Measurements from ENCODE around the gene CANX. TPM values are rescaled to one million over a fixed set of nuclear protein-coding genes. Genes with fewer than 3 reads are reported as not detected.

CANX gene
- total and polyA plus RNA-seq, 2 experiments from 2014 or later = 332 to 488 TPM

- Histone ChIP-seq H3K27me3 (replicated peaks; ENCODE audit: insufficient read depth) (no peaks in the 10 kb centered on the region), H3F3A (ENCODE audit: insufficient read depth) (peaks cover 4% of the 10 kb centered on the region; the same call in 1 of the 2 replicates), H3K27ac (peak overlapping the region; percentile 92), H3K9ac (peak overlapping the region; percentile 98), H3K36me3 (ENCODE audit: low read depth) (peaks cover 4% of the 10 kb centered on the region; the same call in 1 of the 2 replicates), H3K4me1 (ENCODE audit: insufficient read depth) (peaks cover 8% of the 10 kb centered on the region; the same call in 1 of the 2 replicates), H2AFZ (peak overlapping the region; percentile 34; the same call in 1 of the 2 replicates), H3K79me2 (ENCODE audit: insufficient read depth) (peaks cover 64% of the 10 kb centered on the region), H3K9me3 (ENCODE audit: low read depth) (no peaks in the 10 kb centered on the region), H3K4me3 (peak overlapping the region; percentile 95), H3K4me2 (ENCODE audit: unreplicated experiment) (peak overlapping the region; percentile 98), H3K9me2 (ENCODE audit: insufficient read depth) (no peaks in the 10 kb centered on the region), H4K20me1 (ENCODE audit: insufficient read depth) (0 out of 2 replicates have a peak, but pooled peaks cover 4% of the 10 kb centered on the region)
- in situ Hi-C loops (cut with MboI) = no loop called here
- peak; percentile 80 for DNase-seq
- WGBS, 2 experiments (ENCODE audit: low coverage in 1 of 2, low lambda C conversion rate in 2 of 2, missing lambda C conversion rate in 2 of 2) = 1 to 3% methylated on average over 19 of the region's 19 CpGs
- TF ChIP-seq EZH2phosphoT487 (IDR thresholded peaks at IDR 0.05; ENCODE audit: insufficient read depth, low read depth) (no peak), EZH2 (IDR thresholded peaks at IDR 0.05; ENCODE audit: insufficient read depth, poor library complexity, severe bottlenecking) (no peak)
These were observed 960 bp downstream of the CANX start for GRCh38 chr5:179699616-179700237.

GRCh38 chr5:179700401-179700918, 1.7 kb downstream of the CANX start:
- no peak overlapping the region for H2AFZ ChIP-seq
- no peaks in the 10 kb centered on the region for H3K9me3 ChIP-seq (ENCODE audit: low read depth)
- peaks cover 4% of the 10 kb centered on the region; the same call in 1 of the 2 replicates for H3K36me3 ChIP-seq (ENCODE audit: low read depth)
- no peak for TF ChIP-seq EZH2 (IDR thresholded peaks at IDR 0.05; ENCODE audit: insufficient read depth, poor library complexity, severe bottlenecking)
- TF ChIP-seq EZH2phosphoT487 (IDR thresholded peaks at IDR 0.05; ENCODE audit: insufficient read depth, low read depth) = no peak
- peak overlapping the region; percentile 95 for H3K4me3 ChIP-seq
- H3F3A ChIP-seq (ENCODE audit: insufficient read depth) = peaks cover 4% of the 10 kb centered on the region; the same call in 1 of the 2 replicates
- H3K27ac ChIP-seq = peak overlapping the region; percentile 92
- peaks cover 8% of the 10 kb centered on the region; the same call in 1 of the 2 replicates for H3K4me1 ChIP-seq (ENCODE audit: insufficient read depth)
- peak; percentile 29 for DNase-seq
- in situ Hi-C loops (cut with MboI) = no loop called here
- peak overlapping the region; percentile 98 for H3K4me2 ChIP-seq (ENCODE audit: unreplicated experiment)
- H3K79me2 ChIP-seq (ENCODE audit: insufficient read depth) = peaks cover 72% of the 10 kb centered on the region
- H3K9me2 ChIP-seq (ENCODE audit: insufficient read depth) = no peaks in the 10 kb centered on the region
- 0 out of 2 replicates have a peak, but pooled peaks cover 4% of the 10 kb centered on the region for H4K20me1 ChIP-seq (ENCODE audit: insufficient read depth)
- H3K27me3 ChIP-seq (replicated peaks; ENCODE audit: insufficient read depth) = no peaks in the 10 kb centered on the region
- 73 to 74% methylated on average over 7 of the region's 7 CpGs for WGBS, 2 experiments (ENCODE audit: low coverage in 1 of 2, low lambda C conversion rate in 2 of 2, missing lambda C conversion rate in 2 of 2)
- H3K9ac ChIP-seq = peak overlapping the region; percentile 98

GRCh38 chr5:179716286-179716685, 17.5 kb downstream of the CANX start:
- Histone ChIP-seq H2AFZ (no peak overlapping the region), H3K4me3 (no peak overlapping the region), H3K9me2 (ENCODE audit: insufficient read depth) (no peaks in the 10 kb centered on the region), H4K20me1 (ENCODE audit: insufficient read depth) (no peaks in the 10 kb centered on the region), H3K9ac (no peak overlapping the region), H3K4me1 (ENCODE audit: insufficient read depth) (no peaks in the 10 kb centered on the region), H3K27me3 (replicated peaks; ENCODE audit: insufficient read depth) (no peaks in the 10 kb centered on the region), H3K9me3 (ENCODE audit: low read depth) (no peaks in the 10 kb centered on the region), H3K27ac (peak overlapping the region; percentile 14; the same call in 1 of the 2 replicates), H3K36me3 (ENCODE audit: low read depth) (peaks cover 51% of the 10 kb centered on the region), H3K4me2 (ENCODE audit: unreplicated experiment) (no peak overlapping the region), H3K79me2 (ENCODE audit: insufficient read depth) (peaks cover 97% of the 10 kb centered on the region), H3F3A (ENCODE audit: insufficient read depth) (peaks cover 28% of the 10 kb centered on the region; the same call in 1 of the 2 replicates)
- in situ Hi-C loops (cut with MboI) = no loop called here
- peak; percentile 25 for DNase-seq
- 80 to 94% methylated on average over 1 of the region's 1 CpG for WGBS, 2 experiments (ENCODE audit: low coverage in 1 of 2, low lambda C conversion rate in 2 of 2, missing lambda C conversion rate in 2 of 2)
- TF ChIP-seq EZH2phosphoT487 (IDR thresholded peaks at IDR 0.05; ENCODE audit: insufficient read depth, low read depth) (no peak), EZH2 (IDR thresholded peaks at IDR 0.05; ENCODE audit: insufficient read depth, poor library complexity, severe bottlenecking) (no peak)

- DNase-seq = no peak
- Histone ChIP-seq H3K9ac (no peak overlapping the region), H3F3A (ENCODE audit: insufficient read depth) (peaks cover 51% of the 10 kb centered on the region), H3K36me3 (ENCODE audit: low read depth) (peaks cover 69% of the 10 kb centered on the region), H3K4me1 (ENCODE audit: insufficient read depth) (no peaks in the 10 kb centered on the region), H2AFZ (no peak overlapping the region), H3K27ac (no peak overlapping the region), H3K79me2 (ENCODE audit: insufficient read depth) (peaks cover 94% of the 10 kb centered on the region), H3K9me2 (ENCODE audit: insufficient read depth) (no peaks in the 10 kb centered on the region), H3K9me3 (ENCODE audit: low read depth) (no peaks in the 10 kb centered on the region), H3K4me2 (ENCODE audit: unreplicated experiment) (no peak overlapping the region), H3K4me3 (no peak overlapping the region), H3K27me3 (replicated peaks; ENCODE audit: insufficient read depth) (no peaks in the 10 kb centered on the region), H4K20me1 (ENCODE audit: insufficient read depth) (no peaks in the 10 kb centered on the region)
- 60 to 70% methylated on average over 2 of the region's 2 CpGs for WGBS, 2 experiments (ENCODE audit: low coverage in 1 of 2, low lambda C conversion rate in 2 of 2, missing lambda C conversion rate in 2 of 2)
- in situ Hi-C loops (cut with MboI) = no loop called here
- TF ChIP-seq EZH2 (IDR thresholded peaks at IDR 0.05; ENCODE audit: insufficient read depth, poor library complexity, severe bottlenecking) (no peak), EZH2phosphoT487 (IDR thresholded peaks at IDR 0.05; ENCODE audit: insufficient read depth, low read depth) (no peak)
These were observed 21.5 kb downstream of the CANX start for GRCh38 chr5:179720222-179720621.

All from GM23248 (cell line).